Stimulated activated CD4-positive, alpha-beta T cell treated with anti-CD3 and anti-CD28 coated beads, Interleukin-1b, Interleukin-23, amount 100 ng/mL, for 4 hours (primary cell): Measurements from ENCODE around the gene TTC21A.
A peak's percentile ranks its signal among the peaks of the same experiment; 100 is the strongest.

Experiments
- DNase-seq, 2 donors: peaks; one replicate each; pipeline ENCODE4 v3.0.0-alpha.2; 2020; ENCODE audit warnings: low read depth in 2 of 2

Gene TTC21A

GRCh38 chr3:39097716-39098472, 9.6 kb upstream of the TTC21A start:
- no peak for DNase-seq

GRCh38 chr3:39098473-39099000, 8.9 kb upstream of the TTC21A start:
- DNase-seq, result no peak

GRCh38 chr3:39099242-39099641, 8.2 kb upstream of the TTC21A start:
- DNase-seq, result no peak

GRCh38 chr3:39099738-39100499, 7.6 kb upstream of the TTC21A start:
- DNase-seq, result no peak

GRCh38 chr3:39100500-39100886, 7.0 kb upstream of the TTC21A start:
- no peak for DNase-seq

- peak in 1 of 2 donors; percentile 46 for DNase-seq
Measured at GRCh38 chr3:39101022-39101689, 6.3 kb upstream of the TTC21A start.

- no peak for DNase-seq
Measured at GRCh38 chr3:39102504-39103323, 4.8 kb upstream of the TTC21A start.

GRCh38 chr3:39103324-39103693, 4.2 kb upstream of the TTC21A start:
- DNase-seq, result no peak

- DNase-seq, result no peak
Measured at GRCh38 chr3:39103791-39104552, 3.5 kb upstream of the TTC21A start.

GRCh38 chr3:39104961-39105686, 2.4 kb upstream of the TTC21A start:
- peak in 1 of 2 donors; percentile 36 for DNase-seq

- no peak for DNase-seq
Measured at GRCh38 chr3:39105687-39106063, 1.8 kb upstream of the TTC21A start.

GRCh38 chr3:39106281-39106811, 1.1 kb upstream of the TTC21A start:
- no peak for DNase-seq

GRCh38 chr3:39106851-39107387, 561 bp upstream of the TTC21A start:
- DNase-seq, result no peak

- DNase-seq, result no peak
Measured at GRCh38 chr3:39108200-39108710, 775 bp downstream of the TTC21A start.

- no peak for DNase-seq
Measured at GRCh38 chr3:39109086-39109485, 1.6 kb downstream of the TTC21A start.

- no peak for DNase-seq
Measured at GRCh38 chr3:39110041-39110639, 2.7 kb downstream of the TTC21A start.

GRCh38 chr3:39112113-39112512, 4.6 kb downstream of the TTC21A start:
- no peak for DNase-seq

GRCh38 chr3:39112535-39112934, 5.1 kb downstream of the TTC21A start:
- DNase-seq, result no peak

- DNase-seq, result no peak
Measured at GRCh38 chr3:39113291-39113690, 5.8 kb downstream of the TTC21A start.
